ENCODE results near the gene SIL1.
"Not testable (repeated sequence)": the region's sequence is repeated elsewhere in the genome, so short reads cannot be mapped to it uniquely, and the experiment has no call there.

Gene SIL1

GRCh38 chr5:139138109-139138508 is 60.1 kb downstream of the SIL1 start:
- DNase-seq = no peak

DNA sequence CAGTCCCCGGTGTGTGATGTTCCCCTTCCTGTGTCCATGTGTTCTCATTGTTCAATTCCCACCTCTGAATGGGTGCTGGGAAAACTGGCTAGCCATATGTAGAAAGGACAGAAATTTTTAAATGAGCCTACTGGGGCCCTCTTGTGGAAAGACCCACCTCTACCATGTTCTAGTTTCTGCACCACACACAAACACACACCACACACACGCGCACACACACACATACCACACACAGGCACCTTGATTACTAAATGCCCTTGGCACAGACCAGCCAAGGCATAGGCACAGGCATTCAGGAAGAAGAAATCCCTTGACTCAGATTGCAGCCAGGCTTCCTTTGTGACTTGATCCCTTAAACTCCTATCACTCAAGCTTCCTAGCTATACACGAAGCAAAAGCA is 60.5 kb downstream of the SIL1 start:
- no peak for DNase-seq

DNA sequence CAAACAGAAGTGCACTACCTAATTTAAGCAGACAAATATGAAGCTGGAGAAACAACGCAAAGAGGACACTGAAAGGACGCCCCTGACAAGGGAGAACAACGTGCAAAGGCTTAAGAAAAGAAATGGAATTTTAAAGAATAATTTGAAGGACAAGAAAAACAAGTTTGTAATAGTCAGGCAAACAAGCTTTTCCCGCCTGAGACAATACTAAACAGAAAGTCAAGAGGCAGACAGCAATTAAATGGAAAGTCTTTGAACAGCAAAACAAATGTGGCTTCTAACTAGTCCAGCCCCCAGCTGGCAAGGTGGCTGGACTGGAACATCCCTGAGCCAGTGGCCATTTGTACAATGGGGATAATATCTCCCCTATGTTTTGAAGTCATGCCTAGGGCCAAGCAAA is 63.3 kb downstream of the SIL1 start:
- DNase-seq = no peak

DNA sequence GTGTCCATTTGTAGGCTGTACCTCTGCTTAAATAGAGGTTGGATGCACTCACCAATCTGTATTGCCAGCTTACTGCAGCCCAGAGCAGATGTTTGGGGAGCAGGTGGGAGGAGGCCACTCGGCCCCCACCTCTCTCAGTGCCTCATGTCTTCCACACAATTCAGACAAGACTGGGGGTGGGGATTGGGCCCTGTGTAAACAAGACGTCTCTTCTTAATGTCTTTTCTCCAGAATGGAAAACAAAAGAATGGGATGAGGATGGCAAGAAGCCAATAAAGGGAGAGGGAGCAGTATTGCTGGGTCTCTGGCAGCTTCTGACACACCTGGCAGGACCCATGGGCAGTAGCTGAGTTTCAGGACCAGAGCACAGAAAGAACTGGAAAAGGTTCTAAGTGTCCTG is 64.9 kb downstream of the SIL1 start:
- no peak for DNase-seq

DNA sequence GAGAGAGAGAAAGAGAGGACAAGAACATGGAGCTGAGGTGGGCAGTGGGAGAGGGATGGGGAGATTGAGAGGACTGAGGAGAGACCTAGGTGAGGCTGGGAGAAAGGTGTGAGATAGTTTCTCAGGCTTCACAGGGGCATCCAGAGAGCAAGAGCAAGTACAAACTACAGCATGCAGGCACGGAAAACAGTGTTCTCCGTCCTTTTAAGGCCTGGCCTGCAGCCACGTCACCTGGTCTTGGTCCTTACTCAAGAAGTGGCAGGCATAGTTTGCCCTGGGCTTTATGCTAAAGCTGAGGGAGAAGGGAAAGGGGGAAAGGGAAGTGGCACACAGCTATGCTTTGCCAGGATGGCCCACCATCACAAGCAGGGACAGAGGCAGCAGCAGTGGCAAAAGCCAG is 65.7 kb downstream of the SIL1 start:
- DNase-seq = no peak

GRCh38 chr5:139131921-139132432 is 66.2 kb downstream of the SIL1 start:
- DNase-seq = no peak

DNA sequence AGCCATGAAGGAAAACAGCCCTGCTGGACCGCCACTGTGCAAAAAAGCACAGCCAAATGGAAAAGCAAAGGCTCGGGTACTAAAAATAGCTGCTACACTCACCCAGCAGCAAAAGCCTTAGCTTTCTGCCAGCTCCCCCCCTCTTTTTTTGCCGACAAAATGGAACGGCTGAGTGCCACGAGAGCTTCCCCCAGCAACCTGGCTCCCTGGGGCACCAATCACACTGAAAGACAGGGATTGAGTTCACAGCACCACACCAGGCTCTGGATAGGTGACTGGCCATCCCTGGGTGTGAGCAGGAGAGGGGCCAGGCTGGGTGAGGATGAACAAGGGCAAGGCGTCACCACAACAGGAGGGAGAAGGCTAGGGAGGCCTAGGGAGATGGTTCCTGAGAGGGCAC is 66.7 kb downstream of the SIL1 start:
- no peak for DNase-seq

GRCh38 chr5:139131062-139131461 is 67.1 kb downstream of the SIL1 start:
- no peak for DNase-seq

GRCh38 chr5:139130214-139130613 is 68.0 kb downstream of the SIL1 start:
- no peak for DNase-seq

DNA sequence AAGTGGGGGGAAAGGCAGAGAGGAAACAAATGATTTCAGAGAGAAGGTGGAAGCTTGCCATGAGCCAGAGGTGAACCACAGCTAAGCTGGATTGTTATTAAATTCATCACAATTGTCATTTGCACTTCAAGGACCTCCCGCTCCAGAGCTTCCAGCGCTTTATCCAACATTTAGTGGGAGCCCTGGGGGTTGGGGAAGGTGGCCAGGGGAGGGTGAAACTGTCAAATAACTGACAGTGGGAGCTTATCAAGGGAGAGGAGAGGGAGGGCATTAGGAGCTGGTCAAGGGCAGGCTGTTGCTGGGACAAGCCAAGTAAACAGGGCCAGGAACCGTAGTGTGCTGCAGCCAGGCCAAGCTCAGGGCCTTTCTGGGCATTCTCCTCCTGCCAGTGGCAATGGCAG is 71.5 kb downstream of the SIL1 start:
- DNase-seq = no peak

DNA sequence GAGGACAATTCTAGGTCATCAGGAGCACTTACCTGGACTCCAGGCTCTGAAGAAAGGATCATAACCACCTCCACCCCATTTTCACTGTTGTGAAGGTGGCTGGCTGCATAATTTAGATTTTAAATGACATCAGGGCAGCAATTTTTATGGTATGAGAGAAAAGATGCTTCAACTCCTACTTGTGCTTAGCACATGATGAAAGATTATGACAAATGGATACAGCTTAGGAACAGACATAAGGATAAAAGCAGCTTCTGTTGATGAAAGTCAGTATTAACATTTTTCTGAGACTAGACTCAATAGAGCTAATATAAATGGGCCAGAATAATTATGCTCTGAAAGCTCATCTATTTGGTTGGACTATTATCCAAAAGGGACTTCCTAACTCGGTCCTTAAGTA is 72.2 kb downstream of the SIL1 start:
- no peak for DNase-seq

DNA sequence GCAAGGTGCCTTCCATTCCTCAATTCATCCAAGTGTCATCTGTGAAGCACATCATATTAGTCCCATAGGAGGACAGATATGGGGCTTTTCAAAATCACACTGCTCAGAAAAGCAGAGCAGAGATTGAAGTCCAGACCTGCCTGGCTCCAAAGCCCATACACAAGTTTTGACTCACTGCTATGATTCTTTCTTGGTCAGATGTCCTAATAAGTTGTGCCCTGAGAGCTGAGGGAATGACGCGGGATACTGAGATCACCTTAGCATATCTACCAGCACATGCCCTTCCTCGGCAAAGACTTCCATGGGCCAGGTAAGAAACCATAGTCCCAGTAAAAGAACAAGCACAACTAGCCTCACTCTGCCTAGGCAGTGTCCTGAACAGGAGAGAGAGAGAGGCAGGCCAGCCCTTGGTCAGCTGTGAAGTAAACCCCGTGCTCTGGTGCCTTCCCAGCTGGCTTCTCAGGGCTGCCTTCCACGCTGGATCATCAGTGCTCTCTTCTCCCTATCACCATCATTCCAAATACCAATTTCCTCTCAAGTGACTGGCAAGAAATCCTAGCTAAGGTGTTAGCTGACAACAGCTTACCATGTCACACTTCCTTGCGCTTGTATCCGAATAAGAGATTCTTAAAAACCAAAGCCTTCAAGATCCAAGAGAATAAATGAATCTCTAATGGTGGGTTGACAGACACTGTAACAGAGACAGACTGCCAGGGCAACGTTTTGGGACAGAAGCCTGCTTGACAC is 73.2 kb downstream of the SIL1 start:
- no peak for DNase-seq

DNA sequence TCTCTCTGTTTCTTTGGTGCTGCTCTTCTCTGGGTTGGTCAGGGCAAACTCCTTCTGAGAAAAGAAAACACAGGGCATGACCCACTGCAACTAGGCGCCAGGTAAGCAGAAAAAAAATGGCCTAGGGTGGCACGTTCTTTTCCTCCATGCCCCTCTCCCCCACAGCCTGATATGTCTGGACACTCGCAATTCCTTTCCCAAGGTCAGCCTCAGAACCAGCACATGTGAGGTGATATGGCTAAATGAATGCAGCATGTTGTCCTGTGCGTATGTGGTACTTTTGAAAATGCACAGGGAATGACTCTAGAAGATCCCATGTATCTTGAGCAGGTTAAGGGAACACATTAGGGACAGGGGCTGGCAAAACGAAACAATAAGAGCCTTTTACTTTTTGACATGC is 77.0 kb downstream of the SIL1 start:
- no peak for DNase-seq

DNA sequence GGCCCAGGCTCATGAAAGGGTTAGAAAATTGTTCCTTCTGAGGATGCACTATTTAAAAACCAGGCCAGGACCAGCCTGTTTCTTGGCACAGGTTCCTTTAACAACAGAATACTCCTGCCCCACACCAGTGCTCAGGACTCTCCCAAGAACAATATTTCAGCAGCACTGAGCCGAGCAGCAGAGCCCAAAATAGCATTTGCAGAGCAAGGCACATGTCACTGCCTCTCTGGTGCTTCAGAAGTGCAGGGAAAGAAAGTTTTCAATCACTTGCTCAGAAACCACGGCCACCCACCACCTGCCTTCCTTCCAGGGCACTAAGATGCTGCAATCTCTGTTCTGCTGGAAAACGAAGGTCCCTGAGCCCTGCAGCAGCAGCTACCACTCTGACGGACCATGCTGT is 77.6 kb downstream of the SIL1 start:
- DNase-seq = no peak

DNA sequence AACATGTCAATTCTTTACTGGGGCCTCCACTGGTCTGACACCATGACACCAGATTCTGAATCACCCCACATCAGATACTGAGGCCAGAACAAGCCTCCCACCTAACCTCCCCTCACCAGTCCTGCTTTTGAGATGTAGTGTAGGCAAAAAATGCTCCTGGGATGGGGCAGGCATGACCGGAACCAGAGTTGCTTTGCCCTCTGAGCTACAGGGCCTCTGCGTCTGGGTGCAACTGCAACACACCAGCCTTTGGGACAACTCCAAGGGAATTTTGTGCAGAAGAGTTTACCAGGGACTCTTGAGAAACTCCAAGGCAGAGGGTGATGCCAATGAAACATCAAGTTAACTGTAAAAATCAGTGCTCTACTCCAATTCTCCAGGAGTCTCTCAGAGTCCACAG is 79.4 kb downstream of the SIL1 start:
- DNase-seq = no peak

DNA sequence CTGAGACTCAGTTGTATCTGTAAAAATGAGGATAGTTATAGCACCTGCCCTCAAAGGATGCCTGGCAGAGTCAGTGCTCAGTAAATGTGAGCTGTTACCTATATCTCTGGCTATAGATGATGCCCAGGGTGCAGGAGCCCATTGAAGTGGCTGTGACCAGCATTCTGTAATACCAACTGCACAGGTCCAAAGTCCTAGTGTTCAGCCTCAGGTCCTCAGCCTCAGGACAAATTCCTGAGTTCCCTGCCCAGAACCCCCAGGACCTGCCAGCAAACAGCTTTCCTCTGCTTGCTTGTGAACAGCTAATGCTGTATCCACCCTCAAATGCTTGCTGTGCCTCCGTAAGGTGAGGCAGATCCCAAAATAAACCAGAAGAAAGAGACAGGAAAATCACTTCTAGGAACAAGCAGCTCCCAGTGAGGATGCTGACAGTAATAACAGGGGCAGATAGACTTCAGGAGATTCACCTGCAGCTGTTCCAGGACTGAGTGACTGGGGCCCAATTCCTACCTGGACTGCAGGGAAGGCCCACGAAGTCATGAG is 80.8 kb downstream of the SIL1 start:
- no peak for DNase-seq

GRCh38 chr5:139116100-139116655 is 82.0 kb downstream of the SIL1 start:
- DNase-seq = no peak

GRCh38 chr5:139113892-139114291 is 84.3 kb downstream of the SIL1 start:
- no peak for DNase-seq

DNA sequence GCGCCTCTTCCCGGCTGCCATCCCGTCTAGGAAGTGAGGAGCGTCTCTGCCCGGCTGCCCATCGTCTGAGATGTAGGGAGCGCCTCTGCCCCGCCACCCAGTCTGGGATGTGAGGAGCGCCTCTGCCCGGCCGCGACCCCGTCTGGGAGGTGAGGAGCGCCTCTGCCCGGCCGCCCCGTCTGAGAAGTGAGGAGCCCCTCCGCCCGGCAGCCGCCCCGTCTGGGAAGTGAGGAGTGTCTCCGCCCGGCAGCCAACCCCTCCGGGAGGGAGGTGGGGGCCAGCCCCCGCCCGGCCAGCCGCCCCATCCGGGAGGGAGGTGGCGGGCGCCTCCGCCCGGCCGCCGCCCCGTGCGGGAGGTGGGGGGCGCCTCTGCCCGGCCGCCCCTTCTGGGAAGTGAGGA is 85.8 kb downstream of the SIL1 start:
- not testable (repeated sequence) for DNase-seq

GRCh38 chr5:139110526-139111168 is 87.5 kb downstream of the SIL1 start:
- no peak for DNase-seq

DNA sequence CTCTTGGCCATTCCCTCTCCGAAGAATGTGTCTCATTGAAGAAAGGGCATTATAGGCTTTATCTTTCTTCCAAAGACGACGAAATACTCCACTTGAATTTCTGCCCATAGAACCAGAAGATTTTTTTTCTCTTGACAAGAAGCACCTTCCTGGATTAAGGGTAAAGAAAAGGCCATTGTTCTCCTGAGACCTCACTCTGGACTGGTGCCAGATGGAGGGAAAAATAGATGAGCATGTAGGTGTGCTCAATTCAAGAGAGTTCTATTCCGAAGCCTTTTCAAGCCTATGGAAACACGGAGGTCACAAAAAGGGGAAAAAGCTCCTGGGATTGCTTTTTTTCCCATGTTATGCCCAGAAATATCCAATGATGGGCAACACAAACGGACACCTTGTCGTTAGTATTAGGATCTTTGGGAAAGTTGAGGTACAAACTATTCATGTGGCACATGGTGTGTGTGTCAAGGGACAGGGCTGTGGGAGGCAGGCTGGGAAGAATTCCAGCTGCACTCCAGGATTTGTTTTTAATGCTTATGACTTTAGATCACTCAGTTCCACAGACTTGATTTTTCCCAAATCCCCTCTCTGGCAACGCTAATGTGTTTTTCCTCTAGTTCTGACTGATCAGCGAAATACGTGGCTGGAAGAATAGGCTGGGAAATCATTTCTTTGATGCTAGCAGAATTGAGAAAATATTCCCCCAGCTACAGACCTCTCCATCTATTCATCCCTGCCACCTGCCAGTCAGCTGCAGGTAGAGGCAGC is 89.9 kb downstream of the SIL1 start:
- no peak for DNase-seq

- no peak for DNase-seq
These were observed 92.5 kb downstream of the SIL1 start for GRCh38 chr5:139105621-139106071.

DNA sequence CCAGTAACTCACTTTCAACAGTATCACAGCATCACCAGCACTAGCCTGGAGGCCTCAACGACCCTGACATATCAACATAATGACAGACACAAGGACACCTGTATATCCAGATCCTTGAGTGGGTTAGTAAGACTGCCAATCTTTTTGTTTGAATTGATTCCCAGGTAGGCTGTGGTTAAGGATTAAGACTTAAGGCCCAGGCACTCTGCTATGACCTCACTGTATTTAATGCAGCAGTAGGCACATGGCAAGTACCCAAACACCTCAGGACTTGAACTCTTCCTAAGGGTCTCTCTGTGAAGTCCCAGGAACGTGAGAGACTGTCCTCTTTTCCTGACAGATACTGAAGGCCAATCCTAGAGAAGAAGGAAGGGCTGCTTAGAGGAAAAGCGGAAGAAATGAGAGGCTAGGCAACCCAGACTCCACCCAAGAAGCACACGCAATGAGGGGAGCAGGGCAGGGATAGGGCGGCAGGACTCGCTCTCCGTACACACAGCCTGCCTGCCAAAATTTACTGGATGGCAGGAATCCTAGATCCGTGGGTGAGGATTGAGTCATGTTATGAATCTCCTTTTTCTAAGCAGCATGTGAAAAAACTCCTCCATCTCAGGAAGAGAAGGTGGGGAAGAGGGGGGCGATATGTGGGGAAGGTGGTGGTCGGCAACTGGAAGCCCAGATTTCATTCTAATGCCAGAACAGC is 93.4 kb downstream of the SIL1 start:
- no peak for DNase-seq

Data from stimulated activated CD4-positive, alpha-beta T cell treated with anti-CD3 and anti-CD28 coated beads, Interleukin-4, amount 100 ng/mL, for 24 hours (primary cell).